Ascending aorta (tissue), 2 donors: Measurements from ENCODE around the gene NUDT15. TPM values are rescaled to one million over a fixed set of nuclear protein-coding genes. Genes with fewer than 3 reads are reported as not detected.
"Not testable (repeated sequence)": the region's sequence is repeated elsewhere in the genome, so short reads cannot be mapped to it uniquely, and the experiment has no call there.

Experiments used
- DNase-seq, 2 donors: peaks; one replicate each; pipeline ENCODE4 v3.0.0-alpha.2; 2019; ENCODE audit warnings: low spot score in 2 of 2
- H3K27ac ChIP-seq, 2 donors: fragments of 200-600 bp; sonication (generic); one replicate each; pipeline ENCODE4 v1.5.1; 2016 to 2017; ENCODE audit warnings: mild to moderate bottlenecking in 1 of 2
- H3K27me3 ChIP-seq: fragments of 200-600 bp; sonication (generic); one replicate; pipeline ENCODE4 v1.5.1; 2017
- H3K36me3 ChIP-seq, 2 donors: fragments of 200-600 bp; sonication (generic); one replicate each; pipeline ENCODE4 v1.5.1; 2016
- H3K4me1 ChIP-seq, 2 donors: fragments of 200-600 bp; sonication (generic); one replicate each; pipeline ENCODE4 v1.5.1; 2016 to 2017; ENCODE audit warnings: mild to moderate bottlenecking in 1 of 2
- H3K4me3 ChIP-seq, 2 donors: fragments of 200-600 bp; sonication (generic); one replicate each; pipeline ENCODE4 v1.5.1; 2016 to 2017; ENCODE audit warnings: mild to moderate bottlenecking in 1 of 2
- H3K9me3 ChIP-seq, 2 donors: fragments of 200-600 bp; sonication (generic); one replicate each; pipeline ENCODE4 v1.5.1; 2016
- intact Hi-C: fragments of 100-400 bp; cut with DNase I; formaldehyde crosslinking; loops from one replicate; pipeline ENCODE4 v1.15.1; 2023
- total RNA-seq: library from RNA; depleted of rRNA; stranded (reverse); fragments of >200 nt; gene quantifications from one replicate; pipeline ENCODE4 v1.1.0, GENCODE V29; 2016
- TF ChIP-seq, protein P1 (sequence below), 3 experiments: fragments of 200-600 bp in 2 of 3; fragments of 450-650 bp in 1 of 3; sonication (generic) in 2 of 3; IDR thresholded peaks; one replicate each; pipeline ENCODE4 v1.5.1; 2016 to 2019; ENCODE audit warnings: antibody characterized with exemption in 3 of 3, mild to moderate bottlenecking in 1 of 3, moderate library complexity in 1 of 3

The NUDT15 gene
- total RNA-seq, 1 donor from 2014 or later = 4.2 TPM

DNA sequence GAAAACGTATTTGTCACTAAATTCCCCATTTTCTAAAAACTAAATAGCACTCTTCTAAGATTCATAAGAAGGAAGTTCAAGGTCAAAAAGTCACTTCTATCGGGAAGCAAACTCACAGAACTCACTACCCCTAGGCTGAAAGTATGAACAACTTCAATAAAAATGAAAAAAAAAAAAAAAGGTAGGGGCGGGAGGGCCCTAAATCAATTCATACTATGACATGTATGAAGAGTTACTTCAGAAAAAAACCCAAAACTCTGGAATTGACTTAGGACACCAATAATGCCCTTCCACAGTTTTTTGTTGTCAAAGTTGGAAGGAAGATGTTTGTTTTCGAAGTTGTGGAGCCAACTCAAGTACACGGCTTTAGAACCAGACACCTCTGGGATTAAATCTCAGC, 37.6 kb upstream of the NUDT15 start:
- intact Hi-C loops = loop anchor here (2.0 kb wide), 1 partner anchor 37 kb away; the partner anchor contains the start of gene NUDT15
- H3K27ac ChIP-seq = no peak overlapping the region
- H3K36me3 ChIP-seq = peaks cover 0 to 3% of the 10 kb centered on the region in 2 donors
- TF ChIP-seq, protein P1, sequence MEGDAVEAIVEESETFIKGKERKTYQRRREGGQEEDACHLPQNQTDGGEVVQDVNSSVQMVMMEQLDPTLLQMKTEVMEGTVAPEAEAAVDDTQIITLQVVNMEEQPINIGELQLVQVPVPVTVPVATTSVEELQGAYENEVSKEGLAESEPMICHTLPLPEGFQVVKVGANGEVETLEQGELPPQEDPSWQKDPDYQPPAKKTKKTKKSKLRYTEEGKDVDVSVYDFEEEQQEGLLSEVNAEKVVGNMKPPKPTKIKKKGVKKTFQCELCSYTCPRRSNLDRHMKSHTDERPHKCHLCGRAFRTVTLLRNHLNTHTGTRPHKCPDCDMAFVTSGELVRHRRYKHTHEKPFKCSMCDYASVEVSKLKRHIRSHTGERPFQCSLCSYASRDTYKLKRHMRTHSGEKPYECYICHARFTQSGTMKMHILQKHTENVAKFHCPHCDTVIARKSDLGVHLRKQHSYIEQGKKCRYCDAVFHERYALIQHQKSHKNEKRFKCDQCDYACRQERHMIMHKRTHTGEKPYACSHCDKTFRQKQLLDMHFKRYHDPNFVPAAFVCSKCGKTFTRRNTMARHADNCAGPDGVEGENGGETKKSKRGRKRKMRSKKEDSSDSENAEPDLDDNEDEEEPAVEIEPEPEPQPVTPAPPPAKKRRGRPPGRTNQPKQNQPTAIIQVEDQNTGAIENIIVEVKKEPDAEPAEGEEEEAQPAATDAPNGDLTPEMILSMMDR (IDR thresholded peaks at IDR 0.05) = no peak
- H3K27me3 ChIP-seq = no peaks in the 10 kb centered on the region
- no peaks in the 10 kb centered on the region for H3K9me3 ChIP-seq
- peak overlapping the region; percentile 91 to 99 for H3K4me3 ChIP-seq
- no peak for DNase-seq
- H3K4me1 ChIP-seq = peaks cover 0 to 3% of the 10 kb centered on the region in 2 donors

DNA sequence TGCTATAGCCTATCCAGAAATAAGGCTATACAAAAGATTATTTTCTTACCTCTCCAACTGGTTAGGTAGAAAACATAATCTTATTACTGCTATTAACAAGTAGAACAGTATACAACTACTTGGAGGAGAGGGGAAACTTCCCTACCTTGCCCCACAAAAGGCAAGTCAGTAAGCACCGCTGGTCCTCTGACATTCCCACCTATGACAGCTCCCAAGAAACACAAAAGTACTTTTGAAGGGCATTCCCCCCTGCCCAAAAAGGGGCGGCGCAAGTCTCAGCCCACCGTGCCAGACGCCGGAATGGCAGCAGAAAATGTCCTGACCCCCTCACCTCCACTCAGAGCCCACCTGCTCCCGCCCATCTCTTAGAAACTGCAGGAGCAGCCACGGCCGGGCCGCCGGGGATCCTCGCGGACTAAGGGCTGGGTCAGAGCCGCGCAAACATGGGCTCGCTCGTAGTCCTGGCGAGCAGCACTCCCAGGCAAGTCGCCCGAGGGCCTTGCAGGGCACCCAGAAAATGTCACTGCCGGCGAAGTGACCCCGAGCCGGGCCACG, 36.9 kb upstream of the NUDT15 start:
- Histone ChIP-seq H3K36me3 (peaks cover 0 to 3% of the 10 kb centered on the region in 2 donors), H3K4me1 (peaks cover 0 to 3% of the 10 kb centered on the region in 2 donors), H3K9me3 (no peaks in the 10 kb centered on the region), H3K27me3 (no peaks in the 10 kb centered on the region), H3K27ac (peak overlapping the region; percentile 74 to 75), H3K4me3 (peak overlapping the region; percentile 91 to 99)
- intact Hi-C loops = loop anchor here (1.0 to 2.0 kb wide), 2 partner anchors 36 to 95 kb away; partner anchors contain the start of genes MED4 and NUDT15
- TF ChIP-seq, protein P1 (IDR thresholded peaks at IDR 0.05) = no peak
- peak in 1 of 2 donors; percentile 66 for DNase-seq

DNA sequence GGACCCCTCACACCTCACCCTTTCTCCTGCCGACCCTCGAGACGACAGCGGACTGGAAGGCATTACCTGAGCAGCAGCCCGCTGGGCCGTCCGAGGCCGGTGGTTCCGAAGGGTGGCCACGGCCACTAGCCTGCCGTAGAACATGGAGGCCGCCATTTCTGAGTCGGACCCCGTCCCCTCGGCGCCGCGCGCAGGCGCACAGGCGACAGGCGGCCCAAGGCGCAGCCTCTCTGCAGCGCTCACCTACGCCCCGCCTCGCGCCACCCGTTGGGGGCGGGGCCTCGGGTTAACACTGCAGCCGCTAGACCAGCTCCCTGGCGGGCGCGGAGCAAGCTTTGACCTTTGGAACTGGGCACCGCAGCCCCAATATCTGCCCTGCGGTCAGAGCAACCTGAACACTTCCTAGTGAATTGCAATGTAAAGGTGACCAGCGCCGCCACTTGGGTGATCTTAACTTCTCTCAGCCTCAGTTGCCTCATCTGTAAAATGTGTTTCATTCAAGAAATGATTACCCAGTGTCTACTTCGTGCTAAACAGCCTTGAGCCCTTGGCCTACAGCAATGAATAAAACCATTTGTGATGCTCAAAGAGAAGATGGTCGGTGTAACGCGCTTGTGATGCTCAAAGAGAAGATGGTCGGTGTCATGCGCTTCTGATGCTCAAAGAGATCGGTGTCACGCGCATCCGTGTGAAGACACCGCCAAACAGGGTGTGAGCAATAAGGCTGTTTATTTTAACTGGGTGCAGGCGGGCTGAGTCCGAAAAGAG, 36.2 kb upstream of the NUDT15 start, which contains the start of gene SUCLA2:
Gene SUCLA2, minus strand, starts transcription at position 160 of the 768 bp plus-strand sequence. Its CDS starts 4 bp downstream, at position 156.
- no peaks in the 10 kb centered on the region for H3K27me3 ChIP-seq
- peak within 1 kb of the TSS; percentile 91 to 99 for H3K4me3 ChIP-seq
- intact Hi-C loops = loop anchor here (1.0 to 2.0 kb wide), 2 partner anchors 36 to 94 kb away; partner anchors contain the start of genes MED4 and NUDT15
- no peaks in the 10 kb centered on the region for H3K36me3 ChIP-seq
- peak within 1 kb of the TSS; percentile 74 to 75 for H3K27ac ChIP-seq
- peaks cover 0 to 3% of the 10 kb centered on the region in 2 donors for H3K4me1 ChIP-seq
- DNase-seq = peak; percentile 38 to 93
- TF ChIP-seq, protein P1 (IDR thresholded peaks at IDR 0.05) = no peak
- H3K9me3 ChIP-seq = no peaks in the 10 kb centered on the region

DNA sequence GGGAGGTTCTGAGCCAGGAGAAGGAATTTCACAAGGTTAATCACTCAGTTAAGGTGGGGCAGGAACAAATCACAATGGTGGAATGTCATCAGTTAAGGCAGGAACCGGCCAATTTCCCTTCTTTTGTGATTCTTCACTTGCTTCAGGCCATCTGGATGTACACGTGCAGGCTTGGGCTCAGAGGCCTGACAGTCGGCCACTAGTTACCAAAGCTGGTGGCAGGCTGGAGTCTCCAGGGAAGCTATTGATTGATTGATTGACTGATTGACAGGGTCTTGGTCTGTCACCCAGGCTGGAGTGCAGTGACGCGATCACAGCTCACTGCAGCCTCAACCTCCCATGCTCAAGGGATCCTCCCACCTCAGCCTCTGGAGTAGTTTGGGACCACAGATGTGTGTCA, 35.5 kb upstream of the NUDT15 start:
- not testable (repeated sequence) for H3K4me1 ChIP-seq

DNA sequence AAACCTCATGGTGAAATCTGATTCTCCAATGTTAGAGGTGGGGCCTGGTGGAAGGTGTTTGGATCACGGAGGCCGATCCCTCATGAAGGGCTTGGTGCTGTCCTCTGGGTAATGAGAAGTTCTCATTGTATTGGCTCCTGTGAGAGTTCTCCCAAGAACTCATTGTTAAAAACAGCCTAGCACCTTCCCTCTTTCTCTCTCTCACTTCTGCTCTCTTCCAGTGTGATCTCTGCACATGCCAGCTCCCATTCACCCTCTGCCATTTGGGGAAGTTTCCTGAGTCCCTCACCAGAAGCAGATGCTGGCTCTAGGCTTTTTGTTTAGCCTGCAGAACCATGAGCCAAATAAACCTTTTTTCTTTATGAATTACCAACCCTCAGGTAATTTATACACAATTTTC, 33.3 kb upstream of the NUDT15 start:
- DNase-seq = no peak
- peaks cover 0 to 3% of the 10 kb centered on the region in 2 donors for H3K4me1 ChIP-seq
- H3K4me3 ChIP-seq = no peak overlapping the region
- H3K36me3 ChIP-seq = no peaks in the 10 kb centered on the region
- H3K27me3 ChIP-seq = no peaks in the 10 kb centered on the region
- no peak overlapping the region for H3K27ac ChIP-seq
- H3K9me3 ChIP-seq = no peaks in the 10 kb centered on the region
- intact Hi-C loops = no loop called here
- TF ChIP-seq, protein P1 (IDR thresholded peaks at IDR 0.05) = no peak

More for the DNA sequence above, 35.5 kb upstream of the NUDT15 start:
- DNase-seq, H3K27ac ChIP-seq, H3K27me3 ChIP-seq, H3K36me3 ChIP-seq, H3K9me3 ChIP-seq: not testable (repeated sequence)
- intact Hi-C loops = loop anchor here (1.0 to 2.0 kb wide), 2 partner anchors 35 to 93 kb away; partner anchors contain the start of genes MED4 and NUDT15
- peak overlapping the region; percentile 91 to 99 for H3K4me3 ChIP-seq

DNA sequence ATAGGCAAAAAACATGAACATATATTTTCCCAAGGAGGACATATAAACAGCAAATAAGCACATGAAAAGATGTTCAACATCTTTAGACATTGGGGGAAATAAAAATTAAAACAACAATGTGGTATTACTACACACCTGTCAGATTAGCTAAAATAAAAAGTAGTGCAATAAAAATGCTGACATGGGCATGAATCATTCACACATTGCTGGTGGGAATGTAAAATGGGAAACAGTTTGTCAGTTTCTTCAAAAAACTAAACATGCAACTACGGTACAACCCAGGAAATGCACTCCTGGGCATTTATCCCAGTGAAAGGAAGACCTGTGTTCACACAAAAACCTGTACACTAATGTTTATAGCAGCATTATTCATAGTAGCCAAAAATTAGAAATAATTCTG, 31.1 kb upstream of the NUDT15 start:
- Histone ChIP-seq H3K27ac (no peak overlapping the region), H3K36me3 (no peaks in the 10 kb centered on the region), H3K4me1 (no peaks in the 10 kb centered on the region), H3K4me3 (no peak overlapping the region), H3K27me3 (no peaks in the 10 kb centered on the region), H3K9me3 (no peaks in the 10 kb centered on the region)
- intact Hi-C loops = no loop called here
- TF ChIP-seq, protein P1 (IDR thresholded peaks at IDR 0.05) = no peak
- no peak for DNase-seq
